Stomach (tissue), 9 donors: ENCODE measurements around the gene SPSB4. TPM values are rescaled to one million over a fixed set of nuclear protein-coding genes. Genes with fewer than 3 reads are reported as not detected.

Experiments used
- DNase-seq, 2 donors: peaks; one replicate each; pipeline versions ENCODE4 v3.0.0 to v3.0.0-alpha.2; 2013 to 2019
- H3K27ac ChIP-seq, 5 donors: fragments of 200-600 bp in 4 of 5; sonication (generic) in 4 of 5; one replicate each; pipeline ENCODE4 v1.5.1; 2013 to 2019; ENCODE audit warnings: mild to moderate bottlenecking in 1 of 5, moderate library complexity in 1 of 5
- H3K27me3 ChIP-seq, 3 donors: fragments of 200-600 bp; sonication (generic); one replicate each; pipeline ENCODE4 v1.5.1; 2017 to 2019; ENCODE audit warnings: mixed run types in 1 of 3
- H3K36me3 ChIP-seq, 4 donors: fragments of 200-600 bp; sonication (generic); 1 replicate in 3 of 4; 2 replicates in 1 of 4; pipeline ENCODE4 v1.5.1; 2016 to 2019
- H3K4me1 ChIP-seq, 4 donors: fragments of 200-600 bp; sonication (generic); one replicate each; pipeline ENCODE4 v1.5.1; 2016 to 2019
- H3K4me3 ChIP-seq, 4 donors: fragments of 200-600 bp; sonication (generic) in 3 of 4; one replicate each; pipeline ENCODE4 v1.5.1; 2016 to 2019; ENCODE audit warnings: mild to moderate bottlenecking in 1 of 4
- H3K9me3 ChIP-seq, 4 donors: fragments of 200-600 bp; sonication (generic); one replicate each; pipeline ENCODE4 v1.5.1; 2016 to 2019
- EP300 ChIP-seq: sonication (generic); formaldehyde crosslinking; IDR thresholded peaks from one replicate; pipeline ENCODE4 v1.6.1; 2017; ENCODE audit warnings: antibody characterized with exemption
- POLR2A ChIP-seq, 4 donors: fragments of 450-650 bp; IDR thresholded peaks; one replicate each; pipeline ENCODE4 v1.6.1; 2016; ENCODE audit warnings: antibody characterized with exemption in 4 of 4, control low read depth in 2 of 4, mild to moderate bottlenecking in 1 of 4, moderate library complexity in 1 of 4
- POLR2AphosphoS5 ChIP-seq, 3 donors: sonication (generic); formaldehyde crosslinking; IDR thresholded peaks; one replicate each; pipeline ENCODE4 v1.6.1; 2016; ENCODE audit warnings: antibody characterized with exemption in 3 of 3
- WGBS, 5 donors: extraction: QIAGEN DNeasy Blood & Tissue Kit in 3 of 5; methylation state at CpG; one replicate each; pipeline versions ENCODE4 v1.1.5 to v1.1.7; 2013 to 2018; 5-methylcytosine and 5-hydroxymethylcytosine counted together
- intact Hi-C: fragments of 100-400 bp; cut with DNase I; formaldehyde crosslinking; loops from one replicate; pipeline ENCODE4 v1.15.1; 2023; ENCODE audit warnings: low total_unique reads
- polyA plus RNA-seq, 3 donors: library from polyadenylated mRNA; stranded (reverse); fragments of 200-250 nt; gene quantifications; one replicate each; pipeline ENCODE4 v1.2.3, GENCODE V29; 2013
- total RNA-seq, 5 donors: library from RNA; depleted of rRNA; stranded (reverse); fragments of >200 nt; gene quantifications; one replicate each; pipeline versions ENCODE4 v1.1.0 to v1.2.3, GENCODE V29; 2014 to 2016
- TF ChIP-seq, protein P1 (sequence below), 7 experiments: fragments of 450-650 bp in 4 of 7; fragments of 200-600 bp in 3 of 7; sonication (generic) in 3 of 7; IDR thresholded peaks; one replicate each; pipeline ENCODE4 v1.5.1; 2016 to 2019; ENCODE audit warnings: antibody characterized with exemption in 7 of 7, control low read depth in 2 of 7, mild to moderate bottlenecking in 1 of 7
- donor health status: healthy with polysubstance abuse.
- donor health status: Bipolar disorder and iron deficiency.
- donor health status: healthy.

SPSB4 gene
- total and polyA plus RNA-seq, 8 donors: 0.05 to 2.4 (median 1.8) TPM; not detected in 5

DNA sequence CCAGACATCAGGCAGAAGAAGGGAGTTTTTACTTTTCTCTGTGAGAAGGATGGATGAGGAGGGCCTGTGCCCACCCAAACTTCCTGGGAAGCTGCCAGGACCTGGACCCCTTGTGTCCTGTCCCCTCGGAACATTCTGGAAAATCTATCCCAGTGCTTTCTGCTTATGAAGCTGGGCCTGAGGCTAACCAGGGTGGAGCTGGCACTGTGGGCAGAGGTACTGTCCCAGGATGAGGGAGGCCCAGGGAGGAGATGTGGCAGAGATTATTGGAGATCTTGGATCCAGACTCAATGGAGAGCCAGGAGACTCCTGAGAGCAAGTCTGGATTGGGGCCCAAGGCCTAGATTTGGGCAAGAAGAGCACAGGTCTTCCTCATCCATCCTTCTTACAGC, 44.4 kb downstream of the SPSB4 start:
- WGBS, 5 donors: 50 to 78% (median 76%) methylated on average over 1 of the region's 1 CpG
- no peak overlapping the region for H3K27ac ChIP-seq
- H3K36me3 ChIP-seq: no peaks in the 10 kb centered on the region
- no peak for DNase-seq
- H3K4me1 ChIP-seq: peaks cover 4 to 26% (median 14%) of the 10 kb centered on the region in 4 donors
- no peak overlapping the region for H3K4me3 ChIP-seq
- no peaks in the 10 kb centered on the region for H3K9me3 ChIP-seq
- H3K27me3 ChIP-seq: no peaks in the 10 kb centered on the region
- intact Hi-C loops: no loop called here
- TF ChIP-seq EP300 (no peak), POLR2A (IDR thresholded peaks at IDR 0.05) (no peak), POLR2AphosphoS5 (IDR thresholded peaks at IDR 0.05) (no peak)
- TF ChIP-seq, protein P1, sequence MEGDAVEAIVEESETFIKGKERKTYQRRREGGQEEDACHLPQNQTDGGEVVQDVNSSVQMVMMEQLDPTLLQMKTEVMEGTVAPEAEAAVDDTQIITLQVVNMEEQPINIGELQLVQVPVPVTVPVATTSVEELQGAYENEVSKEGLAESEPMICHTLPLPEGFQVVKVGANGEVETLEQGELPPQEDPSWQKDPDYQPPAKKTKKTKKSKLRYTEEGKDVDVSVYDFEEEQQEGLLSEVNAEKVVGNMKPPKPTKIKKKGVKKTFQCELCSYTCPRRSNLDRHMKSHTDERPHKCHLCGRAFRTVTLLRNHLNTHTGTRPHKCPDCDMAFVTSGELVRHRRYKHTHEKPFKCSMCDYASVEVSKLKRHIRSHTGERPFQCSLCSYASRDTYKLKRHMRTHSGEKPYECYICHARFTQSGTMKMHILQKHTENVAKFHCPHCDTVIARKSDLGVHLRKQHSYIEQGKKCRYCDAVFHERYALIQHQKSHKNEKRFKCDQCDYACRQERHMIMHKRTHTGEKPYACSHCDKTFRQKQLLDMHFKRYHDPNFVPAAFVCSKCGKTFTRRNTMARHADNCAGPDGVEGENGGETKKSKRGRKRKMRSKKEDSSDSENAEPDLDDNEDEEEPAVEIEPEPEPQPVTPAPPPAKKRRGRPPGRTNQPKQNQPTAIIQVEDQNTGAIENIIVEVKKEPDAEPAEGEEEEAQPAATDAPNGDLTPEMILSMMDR (IDR thresholded peaks at IDR 0.05): no peak

DNA sequence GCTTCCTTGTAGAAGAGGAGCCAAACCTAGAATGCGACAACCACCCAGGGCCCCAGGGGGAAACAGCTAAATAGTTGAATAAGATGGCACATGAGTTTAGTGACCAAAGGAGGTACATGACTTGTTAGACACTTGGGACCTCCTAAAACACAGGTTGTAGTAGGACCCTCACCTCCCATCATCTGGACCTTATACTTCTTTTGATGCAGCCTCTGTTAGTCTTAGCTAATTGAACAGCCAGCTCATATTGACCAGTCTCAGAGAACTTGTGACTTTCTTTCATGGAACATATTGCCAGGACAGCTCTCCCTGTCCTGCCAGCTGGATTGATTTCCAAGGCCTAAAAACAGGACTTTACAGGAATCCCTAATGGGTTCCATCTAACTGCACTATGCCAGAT, 45.0 kb downstream of the SPSB4 start:
- no peak for DNase-seq
- H3K4me3 ChIP-seq: no peak overlapping the region
- TF ChIP-seq POLR2A (IDR thresholded peaks at IDR 0.05) (no peak), EP300 (no peak), POLR2AphosphoS5 (IDR thresholded peaks at IDR 0.05) (no peak)
- TF ChIP-seq, protein P1 (IDR thresholded peaks at IDR 0.05): no peak
- no peaks in the 10 kb centered on the region for H3K36me3 ChIP-seq
- H3K9me3 ChIP-seq: no peaks in the 10 kb centered on the region
- no peak overlapping the region for H3K27ac ChIP-seq
- no peaks in the 10 kb centered on the region for H3K27me3 ChIP-seq
- intact Hi-C loops: no loop called here
- 92 to 100% (median 98%) methylated on average over 1 of the region's 1 CpG for WGBS, 5 donors
- peaks cover 4 to 26% (median 14%) of the 10 kb centered on the region in 4 donors for H3K4me1 ChIP-seq

DNA sequence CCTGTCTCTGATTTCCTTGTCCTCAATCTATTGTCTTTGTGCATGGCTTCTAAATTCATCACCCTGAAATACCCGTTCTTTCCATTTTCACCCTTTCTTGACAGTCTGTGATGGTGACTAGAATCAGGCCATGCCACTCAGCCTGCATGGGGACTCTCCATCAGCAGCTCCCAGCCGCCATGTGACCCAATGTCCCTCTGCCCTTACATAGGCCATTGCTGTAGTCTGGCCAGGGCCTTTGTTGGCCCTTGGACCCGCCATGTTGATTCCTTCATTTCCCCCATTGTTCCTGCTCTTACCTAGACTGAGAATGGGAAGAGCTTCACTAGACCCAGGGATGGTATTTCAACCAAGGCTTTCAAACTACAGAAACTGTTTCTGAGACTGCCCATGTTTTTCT, 45.8 kb downstream of the SPSB4 start:
- no peak overlapping the region for H3K27ac ChIP-seq
- TF ChIP-seq EP300 (no peak), POLR2AphosphoS5 (IDR thresholded peaks at IDR 0.05) (no peak), POLR2A (IDR thresholded peaks at IDR 0.05) (no peak)
- TF ChIP-seq, protein P1 (IDR thresholded peaks at IDR 0.05): no peak
- no peaks in the 10 kb centered on the region for H3K36me3 ChIP-seq
- WGBS, 5 donors: 88 to 99% (median 93%) methylated on average over 3 of the region's 3 CpGs
- no peak for DNase-seq
- H3K4me1 ChIP-seq: peaks cover 4 to 26% (median 14%) of the 10 kb centered on the region in 4 donors
- H3K9me3 ChIP-seq: no peaks in the 10 kb centered on the region
- H3K4me3 ChIP-seq: no peak overlapping the region
- intact Hi-C loops: no loop called here
- no peaks in the 10 kb centered on the region for H3K27me3 ChIP-seq

DNA sequence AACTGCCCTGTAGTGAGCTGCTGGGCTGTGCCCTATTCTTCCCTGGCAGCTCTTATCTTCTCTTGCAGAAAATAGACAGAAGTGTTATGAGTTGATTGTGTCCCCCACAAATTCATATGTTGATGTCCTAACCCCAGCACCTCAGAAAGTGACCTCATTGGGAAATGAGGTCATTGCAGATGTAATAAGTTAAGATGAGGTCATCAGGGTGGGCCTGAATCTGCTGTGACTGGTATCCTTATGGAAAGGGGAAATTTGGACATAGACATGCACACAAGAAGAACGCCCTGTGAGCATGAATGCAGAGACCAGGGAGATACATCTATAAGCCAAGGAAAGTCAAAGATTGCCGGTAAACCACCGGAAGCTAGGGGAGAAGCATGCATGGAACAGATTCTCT, 49.0 kb downstream of the SPSB4 start:
- TF ChIP-seq POLR2AphosphoS5 (IDR thresholded peaks at IDR 0.05) (no peak), POLR2A (IDR thresholded peaks at IDR 0.05) (no peak), EP300 (no peak)
- TF ChIP-seq, protein P1 (IDR thresholded peaks at IDR 0.05): no peak
- H3K27me3 ChIP-seq: no peaks in the 10 kb centered on the region
- no peaks in the 10 kb centered on the region for H3K9me3 ChIP-seq
- H3K27ac ChIP-seq: no peak overlapping the region
- intact Hi-C loops: loop anchor here (10.0 kb wide), 1 partner anchor 85 kb away; no protein-coding TSS in a partner anchor
- no peaks in the 10 kb centered on the region for H3K36me3 ChIP-seq
- DNase-seq: no peak
- H3K4me3 ChIP-seq: no peak overlapping the region
- WGBS, 5 donors: 89 to 96% (median 90%) methylated on average over 3 of the region's 3 CpGs
- H3K4me1 ChIP-seq: peaks cover 0 to 7% (median 2%) of the 10 kb centered on the region in 4 donors
